Activated CD4-positive, alpha-beta memory T cell treated with anti-CD3 and anti-CD28 coated beads for 36 hours (primary cell): ENCODE data around the gene ROBO3. TPM values are rescaled to one million over a fixed set of nuclear protein-coding genes. Genes with fewer than 3 reads are reported as not detected.

Source experiments
- CTCF ChIA-PET: fragments of 350-600 bp; sonication (Branson Sonifier 250); formaldehyde crosslinking; loops from one replicate; lab custom pipeline; 2021; ENCODE audit warnings: antibody characterized with exemption, inconsistent platforms; lab: Charles Lee
- POLR2A ChIA-PET: fragments of 350-600 bp; sonication (Branson Sonifier 250); formaldehyde crosslinking; loops from one replicate; lab custom pipeline; 2021; ENCODE audit warnings: antibody characterized with exemption; lab: Charles Lee
- DNase-seq: peaks from one replicate; pipeline ENCODE4 v3.0.0-alpha.2; 2020
- H3K27ac Mint-ChIP-seq: one replicate; pipeline ENCODE4 v1.8.0; 2021; ENCODE audit warnings: mixed read lengths
- H3K27me3 Mint-ChIP-seq: one replicate; pipeline ENCODE4 v1.8.0; 2021; ENCODE audit warnings: mixed read lengths
- H3K36me3 Mint-ChIP-seq: one replicate; pipeline ENCODE4 v1.8.0; 2021; ENCODE audit warnings: mixed read lengths
- H3K4me1 Mint-ChIP-seq: one replicate; pipeline ENCODE4 v1.8.0; 2021; ENCODE audit warnings: low read depth, mixed read lengths
- H3K4me3 Mint-ChIP-seq: one replicate; pipeline ENCODE4 v1.8.0; 2021; ENCODE audit warnings: mild to moderate bottlenecking, mixed read lengths
- H3K9me3 Mint-ChIP-seq: one replicate; pipeline ENCODE4 v1.8.0; 2021; ENCODE audit warnings: mixed read lengths
- intact Hi-C: fragments of 100-400 bp; cut with micrococcal nuclease; formaldehyde crosslinking; loops from one replicate; pipeline ENCODE4 v1.15.1; 2023
- total RNA-seq, 2 experiments: library from RNA; stranded (reverse); gene quantifications; one replicate each; pipeline ENCODE4 v1.2.3, GENCODE V29; 2021

The ROBO3 gene
- total RNA-seq, 2 experiments from 2014 or later: 9.0 to 10.4 TPM

GRCh38 chr11:124859171-124859570 lies 6.1 kb upstream of the ROBO3 start:
- POLR2A ChIA-PET: no interaction called here
- no peaks in the 10 kb centered on the region for H3K9me3 Mint-ChIP-seq
- H3K36me3 Mint-ChIP-seq: no peaks in the 10 kb centered on the region
- no peak overlapping the region for H3K4me3 Mint-ChIP-seq
- intact Hi-C loops: no loop called here
- CTCF ChIA-PET: interaction anchor here (0.6 to 1.2 kb wide), 2 partner anchors 9 to 17 kb away, joined by 3 to 6 read pairs; no protein-coding TSS in a partner anchor
- no peak for DNase-seq
- peaks cover 35% of the 10 kb centered on the region for H3K27me3 Mint-ChIP-seq
- peaks cover 6% of the 10 kb centered on the region for H3K4me1 Mint-ChIP-seq
- H3K27ac Mint-ChIP-seq: no peak overlapping the region

- no peaks in the 10 kb centered on the region for H3K36me3 Mint-ChIP-seq
- H3K9me3 Mint-ChIP-seq: no peaks in the 10 kb centered on the region
- no peak overlapping the region for H3K4me3 Mint-ChIP-seq
- ChIA-PET CTCF (interaction anchor here (0.8 kb wide), 1 partner anchor 14 kb away, joined by 3 read pairs; no protein-coding TSS in a partner anchor), POLR2A (no interaction called here)
- no peak for DNase-seq
- intact Hi-C loops: loop anchor here (10.0 kb wide), 1 partner anchor 447 kb away; no protein-coding TSS in a partner anchor
- no peak overlapping the region for H3K27ac Mint-ChIP-seq
- peaks cover 49% of the 10 kb centered on the region for H3K27me3 Mint-ChIP-seq
- H3K4me1 Mint-ChIP-seq: peaks cover 18% of the 10 kb centered on the region
Observed at GRCh38 chr11:124861670-124862069, 3.6 kb upstream of the ROBO3 start.

- Mint-ChIP-seq H3K4me1 (peaks cover 27% of the 10 kb centered on the region), H3K27me3 (peaks cover 62% of the 10 kb centered on the region), H3K27ac (no peak overlapping the region), H3K36me3 (no peaks in the 10 kb centered on the region), H3K4me3 (no peak overlapping the region), H3K9me3 (no peaks in the 10 kb centered on the region)
- ChIA-PET CTCF (interaction anchor here (1.0 kb wide), 1 partner anchor 26 kb away, joined by 3 read pairs; no protein-coding TSS in a partner anchor), POLR2A (interaction anchor here (0.6 kb wide), 1 partner anchor 163 kb away, joined by 3 read pairs; no protein-coding TSS in a partner anchor)
- no peak for DNase-seq
- intact Hi-C loops: loop anchor here (10.0 kb wide), 1 partner anchor 448 kb away; no protein-coding TSS in a partner anchor
Observed at GRCh38 chr11:124863137-124863825, 2.0 kb upstream of the ROBO3 start.

GRCh38 chr11:124863826-124864165 lies 1.4 kb upstream of the ROBO3 start:
- POLR2A ChIA-PET: interaction anchor here (0.6 kb wide), 1 partner anchor 163 kb away, joined by 3 read pairs; no protein-coding TSS in a partner anchor
- CTCF ChIA-PET: interaction anchor here (1.0 kb wide), 1 partner anchor 27 kb away, joined by 3 read pairs; no protein-coding TSS in a partner anchor
- intact Hi-C loops: loop anchor here (10.0 kb wide), 1 partner anchor 449 kb away; no protein-coding TSS in a partner anchor

GRCh38 chr11:124864176-124864891 lies 898 bp upstream of the ROBO3 start:
- no peaks in the 10 kb centered on the region for H3K9me3 Mint-ChIP-seq
- POLR2A ChIA-PET: interaction anchor here (0.6 kb wide), 1 partner anchor 164 kb away, joined by 3 read pairs; no protein-coding TSS in a partner anchor
- intact Hi-C loops: loop anchor here (10.0 kb wide), 1 partner anchor 450 kb away; no protein-coding TSS in a partner anchor

More at GRCh38 chr11:124863826-124864165, 1.4 kb upstream of the ROBO3 start:
- no peaks in the 10 kb centered on the region for H3K36me3 Mint-ChIP-seq
- no peak overlapping the region for H3K27ac Mint-ChIP-seq
- H3K4me3 Mint-ChIP-seq: no peak overlapping the region
- H3K9me3 Mint-ChIP-seq: no peaks in the 10 kb centered on the region
- peaks cover 68% of the 10 kb centered on the region for H3K27me3 Mint-ChIP-seq
- H3K4me1 Mint-ChIP-seq: peaks cover 32% of the 10 kb centered on the region
- no peak for DNase-seq

GRCh38 chr11:124864892-124865180 lies 396 bp upstream of the ROBO3 start:
- POLR2A ChIA-PET: no interaction called here
- Mint-ChIP-seq H3K9me3 (no peaks in the 10 kb centered on the region), H3K36me3 (no peaks in the 10 kb centered on the region), H3K27ac (no peak overlapping the region), H3K4me3 (no peak overlapping the region), H3K27me3 (peaks cover 74% of the 10 kb centered on the region), H3K4me1 (peaks cover 36% of the 10 kb centered on the region)
- CTCF ChIA-PET: interaction anchor here (1.5 to 3.0 kb wide), 6 partner anchors 10 to 195 kb away, joined by 3 to 30 read pairs (median 17); partner anchors contain the start of gene MSANTD2
- intact Hi-C loops: loop anchor here (5.0 to 10.0 kb wide), 3 partner anchors 103 to 450 kb away; partner anchors contain the start of gene ESAM
- no peak for DNase-seq

More at GRCh38 chr11:124864176-124864891, 898 bp upstream of the ROBO3 start:
- no peak overlapping the region for H3K27ac Mint-ChIP-seq
- H3K4me3 Mint-ChIP-seq: no peak overlapping the region
- H3K27me3 Mint-ChIP-seq: peaks cover 73% of the 10 kb centered on the region
- no peak for DNase-seq
- peaks cover 36% of the 10 kb centered on the region for H3K4me1 Mint-ChIP-seq
- CTCF ChIA-PET: interaction anchor here (1.0 to 2.9 kb wide), 3 partner anchors 10 to 195 kb away, joined by 3 to 29 read pairs (median 3); no protein-coding TSS in a partner anchor
- H3K36me3 Mint-ChIP-seq: no peaks in the 10 kb centered on the region

GRCh38 chr11:124865902-124866851 lies 945 bp downstream of the ROBO3 start:
- ChIA-PET CTCF (interaction anchor here (0.6 to 3.0 kb wide), 31 partner anchors 8 to 258 kb away, joined by 3 to 30 read pairs (median 4); partner anchors contain the start of genes MSANTD2, SIAE and SPA17), POLR2A (interaction anchor here (0.6 to 1.0 kb wide), 2 partner anchors 26 to 87 kb away, joined by 3 to 4 read pairs; partner anchors contain the start of gene CCDC15)
- DNase-seq: peak; percentile 68
- H3K27me3 Mint-ChIP-seq: peaks cover 77% of the 10 kb centered on the region
- no peaks in the 10 kb centered on the region for H3K9me3 Mint-ChIP-seq
- H3K27ac Mint-ChIP-seq: no peak overlapping the region
- no peaks in the 10 kb centered on the region for H3K36me3 Mint-ChIP-seq
- H3K4me1 Mint-ChIP-seq: peaks cover 36% of the 10 kb centered on the region
- intact Hi-C loops: loop anchor here (1.0 to 10.0 kb wide), 5 partner anchors 29 to 451 kb away; partner anchors contain the start of gene ESAM
- H3K4me3 Mint-ChIP-seq: no peak overlapping the region

GRCh38 chr11:124867700-124868099 lies 2.5 kb downstream of the ROBO3 start:
- ChIA-PET CTCF (interaction anchor here (0.7 to 3.0 kb wide), 11 partner anchors 9 to 227 kb away, joined by 3 to 30 read pairs (median 5); partner anchors contain the start of genes SIAE and SPA17), POLR2A (no interaction called here)
- DNase-seq: peak; percentile 36
- Mint-ChIP-seq H3K9me3 (no peaks in the 10 kb centered on the region), H3K36me3 (no peaks in the 10 kb centered on the region), H3K4me3 (no peak overlapping the region), H3K27me3 (peaks cover 74% of the 10 kb centered on the region), H3K4me1 (peaks cover 36% of the 10 kb centered on the region), H3K27ac (no peak overlapping the region)
- intact Hi-C loops: loop anchor here (2.0 to 10.0 kb wide), 4 partner anchors 105 to 453 kb away; partner anchors contain the start of gene ESAM

- intact Hi-C loops: loop anchor here (5.0 to 10.0 kb wide), 3 partner anchors 106 to 454 kb away; partner anchors contain the start of gene ESAM
- DNase-seq: no peak
- CTCF ChIA-PET: interaction anchor here (0.6 kb wide), 1 partner anchor 197 kb away, joined by 3 read pairs; no protein-coding TSS in a partner anchor
- Mint-ChIP-seq H3K27ac (no peak overlapping the region), H3K36me3 (no peaks in the 10 kb centered on the region), H3K4me1 (peaks cover 31% of the 10 kb centered on the region), H3K4me3 (no peak overlapping the region), H3K27me3 (peaks cover 73% of the 10 kb centered on the region), H3K9me3 (no peaks in the 10 kb centered on the region)
- POLR2A ChIA-PET: no interaction called here
Observed at GRCh38 chr11:124868331-124869274, 3.4 kb downstream of the ROBO3 start.

GRCh38 chr11:124869331-124869730 lies 4.1 kb downstream of the ROBO3 start:
- Mint-ChIP-seq H3K4me3 (no peak overlapping the region), H3K27ac (no peak overlapping the region), H3K27me3 (peaks cover 65% of the 10 kb centered on the region), H3K36me3 (no peaks in the 10 kb centered on the region), H3K4me1 (peaks cover 30% of the 10 kb centered on the region), H3K9me3 (no peaks in the 10 kb centered on the region)
- intact Hi-C loops: loop anchor here (5.0 to 10.0 kb wide), 3 partner anchors 107 to 455 kb away; partner anchors contain the start of gene ESAM
- ChIA-PET CTCF (interaction anchor here (0.9 kb wide), 1 partner anchor 32 kb away, joined by 4 read pairs; no protein-coding TSS in a partner anchor), POLR2A (no interaction called here)
- no peak for DNase-seq
